Naive B cell (primary cell): ENCODE results near the gene OR5W2. TPM values are rescaled to one million over a fixed set of nuclear protein-coding genes. Genes with fewer than 3 reads are reported as not detected.

Experiments used
- polyA plus RNA-seq, 6 donors: library from polyadenylated mRNA; unstranded; fragments of 300-500 nt; fragmentation: Illumina TruSeq; gene quantifications; one replicate each; pipeline ENCODE4 v1.2.3, GENCODE V29; 2021; ENCODE audit warnings: low read depth in 6 of 6

The OR5W2 gene
- polyA plus RNA-seq, 6 donors from 2014 or later = not detected

Other genes starting within 250 kb of the OR5W2 start
- gene OR5D13, start 141.1 kb downstream of the OR5W2 start, polyA plus RNA-seq = not detected
- gene OR5D14, start 119.0 kb downstream of the OR5W2 start, polyA plus RNA-seq = not detected
- gene OR5L1, start 103.2 kb downstream of the OR5W2 start, polyA plus RNA-seq = not detected
- gene OR5D18, start 95.0 kb downstream of the OR5W2 start, polyA plus RNA-seq = not detected
- gene OR5L2, start 87.4 kb downstream of the OR5W2 start, polyA plus RNA-seq = not detected
- not detected for gene OR5D16, start 75.8 kb downstream of the OR5W2 start, polyA plus RNA-seq
- gene TRIM51, start 31.3 kb downstream of the OR5W2 start, polyA plus RNA-seq = not detected
- not detected for gene OR5I1, start 21.8 kb upstream of the OR5W2 start, polyA plus RNA-seq
- not detected for gene OR10AG1, start 55.4 kb upstream of the OR5W2 start, polyA plus RNA-seq
- not detected for gene OR5F1, start 80.0 kb upstream of the OR5W2 start, polyA plus RNA-seq
- not detected for gene OR5AS1, start 113.1 kb upstream of the OR5W2 start, polyA plus RNA-seq
- gene OR8I2, start 178.7 kb upstream of the OR5W2 start, polyA plus RNA-seq = not detected
- not detected for gene OR8H2, start 189.1 kb upstream of the OR5W2 start, polyA plus RNA-seq
- not detected for gene OR8H3, start 207.8 kb upstream of the OR5W2 start, polyA plus RNA-seq
- gene OR8J3, start 225.6 kb upstream of the OR5W2 start, polyA plus RNA-seq = not detected
- not detected for gene OR8K5, start 245.7 kb upstream of the OR5W2 start, polyA plus RNA-seq